ENCODE results near the gene OR14J1. TPM values are rescaled to one million over a fixed set of nuclear protein-coding genes. Genes with fewer than 3 reads are reported as not detected.
"Not testable (repeated sequence)": the region's sequence is repeated elsewhere in the genome, so short reads cannot be mapped to it uniquely, and the experiment has no call there.

Gene OR14J1, protein sequence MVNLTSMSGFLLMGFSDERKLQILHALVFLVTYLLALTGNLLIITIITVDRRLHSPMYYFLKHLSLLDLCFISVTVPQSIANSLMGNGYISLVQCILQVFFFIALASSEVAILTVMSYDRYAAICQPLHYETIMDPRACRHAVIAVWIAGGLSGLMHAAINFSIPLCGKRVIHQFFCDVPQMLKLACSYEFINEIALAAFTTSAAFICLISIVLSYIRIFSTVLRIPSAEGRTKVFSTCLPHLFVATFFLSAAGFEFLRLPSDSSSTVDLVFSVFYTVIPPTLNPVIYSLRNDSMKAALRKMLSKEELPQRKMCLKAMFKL
- not detected in 2 replicates for total RNA-seq
- polyA plus RNA-seq (2012): not detected

DNA sequence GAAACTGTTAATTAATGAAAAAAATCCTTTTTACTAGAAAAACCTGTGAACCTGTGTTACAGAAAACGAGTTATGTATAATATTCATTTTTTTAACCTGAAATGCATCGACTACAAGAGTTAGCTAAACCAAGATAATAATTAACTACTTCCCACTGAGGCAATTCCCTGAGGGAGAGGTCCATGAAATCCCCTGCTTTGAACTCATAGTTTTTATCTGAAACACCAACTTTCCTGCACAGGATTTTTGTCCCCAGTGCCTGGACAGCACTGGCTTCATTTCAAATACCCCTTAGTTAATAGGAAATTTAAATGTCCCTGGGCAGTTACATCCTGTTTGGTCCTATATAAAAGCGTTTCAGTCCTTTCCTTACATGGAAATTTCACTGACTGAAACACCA is at the start of gene OR14J1:
Gene OR14J1 (plus strand): TSS at position 386 of the 400 bp plus-strand sequence. CDS start 4,989 bp downstream, outside the sequence.
- DNase-seq (ENCODE audit: low read depth): no peak

DNA sequence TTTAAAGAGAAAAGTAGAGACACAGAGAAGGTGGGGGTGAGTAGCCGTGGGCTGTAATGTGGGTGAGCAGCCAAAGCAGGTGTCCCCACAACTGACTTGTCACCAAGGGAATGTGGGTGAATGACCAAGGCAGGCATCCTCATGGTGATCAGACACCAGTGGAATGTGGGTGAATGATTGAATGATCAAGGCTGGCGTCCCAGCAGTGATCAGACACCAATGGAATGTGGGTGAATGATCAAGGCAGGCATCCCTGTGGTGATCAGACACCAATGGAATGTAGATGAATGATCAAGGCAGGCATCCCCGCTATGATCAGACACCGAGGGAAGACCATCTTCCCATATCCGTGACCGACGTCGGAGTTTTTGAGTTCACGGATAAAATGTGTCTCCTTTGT is 49.8 kb upstream of the OR14J1 start:
- DNase-seq (ENCODE audit: low read depth): no peak

DNA sequence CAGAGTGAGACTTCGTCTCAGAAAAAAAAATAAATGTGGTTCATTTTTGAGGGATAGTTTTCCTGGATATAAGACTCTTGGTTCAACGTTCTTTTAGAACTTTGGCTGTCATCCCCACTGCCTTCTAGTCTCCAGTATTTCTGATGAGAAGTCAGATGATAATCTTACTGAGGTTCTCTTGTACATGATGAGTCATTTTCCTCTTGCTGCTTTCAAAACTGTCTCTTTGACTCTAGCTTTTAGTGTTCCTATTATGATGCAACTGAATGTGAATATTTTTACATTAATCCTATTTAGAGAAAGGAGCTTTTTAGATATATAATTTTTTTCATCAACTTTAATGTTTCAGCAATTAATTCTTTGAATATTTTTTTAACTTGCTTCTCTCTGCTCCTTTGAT is 46.0 kb upstream of the OR14J1 start:
- no peak for DNase-seq (ENCODE audit: low read depth)

DNA sequence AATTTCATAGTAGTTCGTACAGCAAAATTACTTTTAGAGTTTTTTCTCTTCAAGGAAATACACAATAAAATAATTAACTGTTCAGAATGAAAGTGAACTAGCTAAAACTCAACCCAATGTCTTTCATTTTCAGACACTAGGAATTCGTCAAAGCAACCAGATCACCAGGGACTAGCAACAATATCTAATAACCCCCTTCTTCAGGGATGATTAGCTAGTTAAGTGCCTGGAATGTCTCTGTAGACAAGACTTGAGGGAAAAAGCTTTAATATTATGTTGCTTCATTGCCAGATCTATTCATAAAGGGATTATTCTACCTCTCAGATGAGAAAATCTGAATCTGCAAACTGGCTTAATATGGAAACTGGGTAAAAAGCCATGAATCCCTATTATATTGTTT is 41.8 kb upstream of the OR14J1 start:
- DNase-seq (ENCODE audit: low read depth): no peak

DNA sequence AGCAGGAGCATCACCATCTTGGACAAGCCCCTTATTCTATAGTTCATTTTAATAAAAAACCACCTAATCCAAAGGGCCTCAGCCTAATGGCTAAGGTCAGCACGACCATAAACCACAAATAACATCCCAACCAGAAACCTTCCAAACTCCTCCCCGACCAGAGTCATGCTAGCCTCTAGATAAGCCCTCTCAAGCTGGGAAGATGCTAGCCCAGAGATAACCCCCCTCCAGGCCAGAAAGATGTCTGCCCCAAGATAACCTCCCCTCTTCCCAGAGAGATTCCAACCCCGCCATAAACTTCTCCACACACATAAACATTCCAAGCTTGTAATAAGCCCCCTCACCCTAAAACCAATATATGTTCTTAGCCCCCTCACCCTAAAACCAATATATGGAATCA is 38.5 kb upstream of the OR14J1 start:
- DNase-seq (ENCODE audit: low read depth): no peak

DNA sequence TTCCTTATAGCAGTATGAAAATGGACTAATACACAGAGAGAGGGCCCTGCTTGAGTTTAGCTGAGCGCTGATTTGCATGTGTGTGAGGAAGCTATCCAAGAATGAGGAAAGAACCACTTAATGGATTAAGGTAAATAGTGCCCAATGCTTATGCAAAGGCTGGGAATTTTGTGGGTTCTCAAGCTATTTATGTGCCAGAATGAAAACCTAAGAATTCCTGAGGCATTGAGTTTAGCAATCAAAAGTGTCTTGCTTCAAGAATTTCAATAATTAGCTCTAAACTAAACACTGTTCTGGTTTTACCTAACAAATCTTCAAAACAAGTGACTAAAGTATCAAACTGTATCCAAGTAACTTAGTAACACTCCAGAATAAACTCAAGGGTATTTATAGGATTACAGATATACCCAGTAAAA is 7.0 kb upstream of the OR14J1 start:
- DNase-seq (ENCODE audit: low read depth): no peak

DNA sequence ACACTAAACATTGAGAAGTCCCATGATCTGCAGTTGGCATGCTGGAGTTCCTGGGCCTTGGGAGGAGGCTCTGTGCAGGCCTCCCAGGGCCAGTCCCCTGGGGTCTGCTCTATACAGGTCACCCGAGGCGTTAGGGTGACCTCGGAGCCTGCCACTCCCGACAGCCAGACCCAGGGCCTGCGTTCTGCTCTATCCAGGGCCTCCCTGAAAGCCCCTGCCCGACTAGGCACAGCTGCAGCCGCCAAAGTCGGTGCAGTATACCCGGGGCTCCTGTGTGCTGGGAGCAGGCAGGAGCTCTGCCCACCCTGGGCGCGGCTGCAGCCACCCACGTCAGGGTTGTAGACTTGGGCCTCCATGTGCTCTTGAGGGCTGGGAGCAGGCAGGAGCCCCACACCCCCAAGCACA is 6.3 kb upstream of the OR14J1 start:
- DNase-seq (ENCODE audit: low read depth): no peak

DNA sequence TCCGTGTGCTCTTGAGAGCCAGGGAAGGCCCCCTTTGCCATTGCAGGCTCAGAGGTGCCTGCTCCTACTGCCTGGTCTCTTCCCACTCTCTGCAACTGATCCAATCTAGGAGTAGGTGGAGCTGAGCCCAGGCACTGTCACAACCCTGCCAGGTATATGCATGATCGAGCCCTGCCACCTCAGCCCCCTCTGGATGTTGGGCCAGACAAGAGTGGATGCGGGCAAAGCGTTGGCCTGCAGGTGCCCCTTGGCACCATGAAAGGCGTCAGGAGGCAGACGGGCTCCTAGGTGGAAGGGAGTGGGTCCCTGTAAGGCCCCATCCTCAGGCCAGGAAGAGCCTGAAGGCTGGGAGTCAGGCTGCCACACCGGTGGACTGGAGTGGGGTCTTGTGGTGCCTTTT is 5.9 kb upstream of the OR14J1 start:
- no peak for DNase-seq (ENCODE audit: low read depth)

DNA sequence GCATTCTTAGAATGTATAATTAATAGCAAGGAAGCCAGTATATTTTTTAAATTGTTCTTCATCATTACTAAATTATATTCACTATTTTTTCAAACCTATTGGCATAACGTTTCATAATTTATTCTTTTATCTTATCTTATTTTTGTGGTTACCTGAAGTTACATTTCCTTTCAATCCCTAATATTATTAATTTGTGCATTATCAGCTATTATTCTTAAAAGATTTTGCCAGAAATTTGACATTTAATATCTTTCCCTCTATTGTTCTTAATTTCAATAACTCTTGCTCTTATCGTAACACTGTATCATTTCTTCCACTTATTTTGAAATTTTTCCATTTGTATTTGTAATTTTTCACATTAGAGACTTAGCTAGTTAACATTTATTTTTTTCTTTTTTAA is 18.4 kb downstream of the OR14J1 start:
- DNase-seq (ENCODE audit: low read depth): no peak

DNA sequence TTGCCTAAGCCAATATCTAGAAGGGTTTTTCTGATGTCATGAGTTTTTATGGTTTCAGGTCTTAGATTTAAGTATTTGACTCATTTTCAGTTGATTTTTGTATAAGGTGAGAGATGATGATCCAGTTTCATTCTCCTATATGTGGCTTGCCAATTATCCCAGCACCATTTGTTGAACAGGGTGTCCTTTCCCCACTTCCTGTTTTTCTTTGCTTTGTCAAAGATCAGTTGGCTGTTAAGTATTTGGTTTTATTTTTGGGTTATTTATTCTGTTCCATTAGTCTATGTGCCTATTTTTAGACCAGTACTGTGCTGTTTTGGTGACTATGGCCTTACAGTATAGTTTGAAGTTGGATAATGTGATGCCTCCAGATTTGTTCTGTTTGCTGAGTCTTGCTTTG is 21.8 kb downstream of the OR14J1 start:
- not testable (repeated sequence) for DNase-seq (ENCODE audit: low read depth)

DNA sequence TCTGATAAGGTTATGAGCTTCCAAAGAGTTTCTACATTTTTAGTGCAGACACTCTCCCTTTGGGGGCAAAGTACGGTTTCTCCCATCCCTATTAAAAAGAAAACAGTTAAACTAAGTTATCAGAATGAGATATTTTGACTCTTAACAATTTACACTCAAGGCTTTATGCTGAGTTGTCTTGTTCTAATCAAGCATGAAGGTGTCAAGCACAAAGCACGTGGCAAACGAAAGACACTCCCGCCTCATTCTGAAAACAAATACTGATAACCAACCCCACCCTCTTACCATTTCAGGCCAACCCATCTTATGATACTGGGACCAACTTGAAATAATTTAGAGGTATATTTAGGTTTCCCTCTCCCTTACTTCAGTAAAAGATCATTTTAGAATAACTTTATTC is 24.3 kb downstream of the OR14J1 start:
- no peak for DNase-seq (ENCODE audit: low read depth)

DNA sequence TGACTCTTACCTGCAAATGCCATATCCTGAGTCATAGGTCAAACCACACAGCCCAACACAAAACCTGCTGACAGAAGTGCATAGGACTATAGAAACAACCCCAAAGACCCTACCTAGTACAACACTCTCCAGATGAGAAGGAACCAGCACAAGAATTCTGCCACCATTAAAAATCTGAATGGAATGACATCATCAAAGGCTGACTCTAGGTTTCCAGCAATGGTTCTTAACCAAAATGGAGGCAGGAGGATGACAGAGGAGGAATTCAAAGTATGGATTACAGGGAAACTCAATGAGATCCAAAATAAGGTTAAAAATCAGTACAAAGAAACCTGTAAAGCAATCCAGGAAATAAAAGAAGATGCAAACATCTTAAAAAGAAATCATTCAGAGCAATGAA is 31.2 kb downstream of the OR14J1 start:
- no peak for DNase-seq (ENCODE audit: low read depth)

DNA sequence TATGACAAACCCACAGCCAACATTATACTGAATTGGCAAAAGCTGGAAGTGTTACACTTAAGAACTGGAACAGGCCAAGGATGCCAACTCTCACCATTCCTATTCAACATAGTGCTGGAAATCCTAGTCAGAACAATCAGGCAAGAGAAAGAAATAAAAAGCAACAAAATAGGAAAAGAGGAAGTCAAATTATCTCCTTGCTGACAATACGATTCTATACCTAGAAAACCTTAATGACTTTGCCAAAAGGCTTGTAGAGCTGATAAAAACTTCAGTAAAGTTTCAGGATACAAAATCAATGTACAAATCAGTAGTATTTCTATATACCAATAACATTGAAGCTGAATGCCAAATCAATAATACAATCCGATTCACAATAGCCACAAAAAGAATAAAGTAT is 34.8 kb downstream of the OR14J1 start:
- no peak for DNase-seq (ENCODE audit: low read depth)

DNA sequence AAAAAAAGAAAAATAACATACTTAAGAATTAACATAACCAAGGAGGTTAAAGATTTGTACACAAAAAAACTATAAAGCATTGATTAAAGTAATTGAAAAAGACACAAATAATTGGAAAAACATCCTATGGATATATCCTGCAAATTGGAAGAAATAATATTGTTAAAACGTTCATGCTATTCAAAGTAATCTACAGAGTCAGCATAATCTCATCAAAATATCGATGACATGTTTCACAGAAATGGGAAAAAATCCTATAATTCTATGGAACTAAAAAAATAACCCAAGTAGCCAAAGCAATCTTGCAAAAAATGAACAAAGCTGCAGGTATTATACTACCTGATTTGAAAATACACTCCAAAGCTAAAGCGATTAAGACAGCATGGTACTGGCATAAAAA is 43.9 kb downstream of the OR14J1 start:
- DNase-seq (ENCODE audit: low read depth): no peak

DNA sequence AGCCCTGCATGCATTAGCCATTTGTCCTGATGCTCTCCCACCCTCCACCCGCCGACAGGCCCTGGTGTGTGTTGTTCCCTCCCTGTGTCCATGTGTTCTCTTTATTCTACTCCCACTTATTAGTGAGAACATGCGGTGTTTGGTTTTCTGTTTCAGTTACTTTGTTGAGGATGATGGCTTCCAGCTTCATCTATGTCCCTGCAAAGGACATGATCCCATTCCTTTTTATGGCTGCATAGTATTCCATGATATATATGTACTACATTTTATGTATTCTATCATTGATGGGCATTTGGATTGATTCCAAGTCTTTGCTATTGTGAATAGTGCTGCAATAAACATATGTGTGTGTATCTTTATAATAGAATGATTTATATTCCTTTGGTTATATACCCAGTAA is 47.8 kb downstream of the OR14J1 start:
- DNase-seq (ENCODE audit: low read depth): not testable (repeated sequence)

DNA sequence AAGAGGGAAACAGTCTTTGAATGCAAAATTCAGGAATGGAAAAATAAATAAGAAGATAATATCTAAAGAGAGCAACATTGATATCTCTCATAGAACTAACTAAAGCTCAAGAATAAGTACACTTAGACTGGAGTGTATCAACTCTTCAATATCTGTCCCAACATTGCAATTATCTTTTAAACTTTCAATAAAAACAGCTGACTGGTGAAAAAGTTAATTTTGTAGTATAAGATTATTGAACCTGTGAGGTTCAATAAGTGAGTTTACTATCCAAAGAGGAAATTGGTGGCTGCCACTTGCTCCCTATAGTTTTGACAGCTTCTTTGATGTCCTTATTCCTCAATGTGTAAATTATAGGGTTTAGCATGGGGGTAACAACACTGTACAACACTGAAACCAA is 53.5 kb downstream of the OR14J1 start:
- no peak for DNase-seq (ENCODE audit: low read depth)

DNA sequence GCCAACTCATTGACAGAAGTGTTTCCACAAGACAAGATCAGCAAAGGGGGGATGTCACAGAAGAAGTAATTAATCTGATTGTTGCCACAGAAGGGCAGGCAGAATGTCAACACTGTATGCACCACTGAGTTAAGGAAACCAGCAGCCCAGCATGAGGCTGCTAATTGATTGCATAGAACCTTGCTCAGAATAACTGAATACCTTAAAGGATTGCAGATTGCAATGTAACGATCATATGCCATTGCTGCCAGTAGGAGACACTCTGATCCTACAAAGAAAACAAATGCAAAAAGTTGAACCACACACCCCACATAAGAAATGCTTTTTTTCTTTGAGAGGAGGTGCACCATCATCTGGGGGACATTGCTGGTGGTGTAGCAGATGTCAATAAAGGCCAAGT is 54.1 kb downstream of the OR14J1 start:
- no peak for DNase-seq (ENCODE audit: low read depth)

Other genes starting within 250 kb of the OR14J1 start
- gene OR2B3, start 214.4 kb upstream of the OR14J1 start, total RNA-seq: not detected in 2 replicates
- gene OR2J1, start 202.2 kb upstream of the OR14J1 start, total RNA-seq: not detected in 2 replicates
- gene OR2J3, start 193.6 kb upstream of the OR14J1 start, total RNA-seq: not detected in 2 replicates
- gene OR2J2, start 130.8 kb upstream of the OR14J1 start, total RNA-seq: not detected in 2 replicates
- not detected in 2 replicates for gene OR5V1, start 67.2 kb downstream of the OR14J1 start, total RNA-seq
- not detected in 2 replicates for gene OR12D3, start 73.6 kb downstream of the OR14J1 start, total RNA-seq
- not detected in 2 replicates for gene OR12D2, start 93.9 kb downstream of the OR14J1 start, total RNA-seq
- gene OR12D1, start 113.2 kb downstream of the OR14J1 start, total RNA-seq: not detected in 2 replicates
- gene OR10C1, start 137.6 kb downstream of the OR14J1 start, total RNA-seq: not detected in 2 replicates
- not detected in 2 replicates for gene OR11A1, start 155.4 kb downstream of the OR14J1 start, total RNA-seq
- not detected in 2 replicates for gene OR2H1, start 155.5 kb downstream of the OR14J1 start, total RNA-seq
- not detected in 2 replicates for gene MAS1L, start 186.3 kb downstream of the OR14J1 start, total RNA-seq